A549 (cell line): Measurements from ENCODE around the gene UBE3C. TPM values are rescaled to one million over a fixed set of nuclear protein-coding genes. Genes with fewer than 3 reads are reported as not detected.

ENCODE experiments used
- ATAC-seq, 2 experiments: fragments of 200-7000 bp in 1 of 2; fragments of >200 bp in 1 of 2; cut with Nextera tagmentation in 1 of 2; cut with Tn5 transposase in 1 of 2; 3 replicates each; pipeline versions ENCODE4 v1.8.0 to v1.9.1; 2018 to 2020; ENCODE audit warnings: mild to moderate bottlenecking in 1 of 2, moderate library complexity in 1 of 2
- CTCF ChIA-PET: fragments of 300-600 bp; sonication (Branson Sonifier 250); formaldehyde crosslinking; extraction: SDS; loops from one replicate; lab custom pipeline; 2021; ENCODE audit warnings: antibody characterized with exemption, inconsistent platforms; lab: Yijun Ruan, JAX
- POLR2A ChIA-PET: fragments of 350-600 bp; formaldehyde crosslinking; extraction: SDS; loops from one replicate; lab custom pipeline; 2021; ENCODE audit warnings: antibody characterized with exemption, inconsistent platforms; lab: Yijun Ruan, JAX
- DNase-seq, 2 experiments: peaks; one replicate each; pipeline versions ENCODE4 v3.0.0 to v3.0.0-alpha.2; 2011 to 2016; ENCODE audit warnings: low read depth in 1 of 2, low spot score in 1 of 2
- FAIRE-seq: peaks from 2 replicates; lab custom pipeline; 2011; peaks lifted over from hg19 to GRCh38; lab: Jason Lieb, UNC
- H3K27ac ChIP-seq, 2 experiments: fragments of >200 bp; sonication (Bioruptor Twin); formaldehyde crosslinking; 3 replicates each; pipeline ENCODE4 v1.5.1; 2016 to 2017
- H3K4me1 ChIP-seq: fragments of >200 bp; sonication (Bioruptor Twin); formaldehyde crosslinking; 3 replicates; pipeline ENCODE4 v1.6.1; 2016
- H3K4me2 ChIP-seq: fragments of >200 bp; sonication (Bioruptor Twin); formaldehyde crosslinking; 3 replicates; pipeline ENCODE4 v1.6.1; 2016
- H3K4me3 ChIP-seq: fragments of >200 bp; sonication (Bioruptor Twin); formaldehyde crosslinking; 3 replicates; pipeline ENCODE4 v1.5.1; 2016
- H3K9me3 ChIP-seq: fragments of >200 bp; sonication (Bioruptor Twin); formaldehyde crosslinking; 3 replicates; pipeline ENCODE4 v1.6.1; 2016
- CEBPB ChIP-seq, 2 experiments: fragments of >200 bp in 1 of 2; sonication (Bioruptor Twin) in 1 of 2; formaldehyde crosslinking in 1 of 2; IDR thresholded peaks; 2 replicates each; pipeline ENCODE4 v1.6.1; 2012 to 2016
- CTCF ChIP-seq: fragments of >200 bp; sonication (Bioruptor Twin); formaldehyde crosslinking; IDR thresholded peaks from 3 replicates; pipeline ENCODE4 v1.5.1; 2016
- EP300 ChIP-seq, 2 experiments: fragments of >200 bp; sonication (Bioruptor Twin); formaldehyde crosslinking; IDR thresholded peaks; 2 replicates in 1 of 2; 3 replicates in 1 of 2; pipeline ENCODE4 v1.6.1; 2016 to 2017
- FOSB ChIP-seq: fragments of 250-450 bp; sonication (Bioruptor Pico); IDR thresholded peaks from 2 replicates; pipeline ENCODE4 v1.5.0; 2020; ENCODE audit warnings: mild to moderate bottlenecking, moderate library complexity
- FOSL2 ChIP-seq, 2 experiments: fragments of 450-650 bp in 1 of 2; fragments of >200 bp in 1 of 2; sonication (Bioruptor Twin) in 1 of 2; formaldehyde crosslinking; IDR thresholded peaks; 2 replicates each; pipeline versions ENCODE4 v1.5.0 to v1.6.1; 2016 to 2020; ENCODE audit warnings: mild to moderate bottlenecking in 1 of 2, moderate library complexity in 1 of 2
- GATA3 ChIP-seq: IDR thresholded peaks from 2 replicates; pipeline ENCODE4 v1.6.1; 2012; ENCODE audit warnings: borderline replicate concordance
- HDAC2 ChIP-seq: fragments of 200-600 bp; sonication (generic); IDR thresholded peaks from 2 replicates; pipeline ENCODE4 v1.6.1; 2016
- HEYL ChIP-seq: fragments of 250-450 bp; sonication (Bioruptor Pico); IDR thresholded peaks from 2 replicates; pipeline ENCODE4 v1.8.0; 2021; ENCODE audit warnings: mild to moderate bottlenecking, moderate library complexity
- JUNB ChIP-seq: fragments of >200 bp; sonication (Bioruptor Twin); formaldehyde crosslinking; IDR thresholded peaks from 2 replicates; pipeline ENCODE4 v1.6.1; 2016
- MAFK ChIP-seq: fragments of 450-650 bp; IDR thresholded peaks from 2 replicates; pipeline ENCODE4 v1.6.1; 2014; ENCODE audit not compliant: partially characterized antibody
- MAZ ChIP-seq: fragments of 150-350 bp; IDR thresholded peaks from 2 replicates; pipeline ENCODE4 v1.6.1; 2014; ENCODE audit warnings: antibody characterized with exemption, low read depth, low read length, borderline replicate concordance
- NFE2L2 ChIP-seq: fragments of 150-350 bp; conservative IDR thresholded peaks from 2 replicates; pipeline ENCODE4 v1.6.1; 2014; ENCODE audit warnings: low read length
- PBX3 ChIP-seq: IDR thresholded peaks from 2 replicates; pipeline ENCODE4 v1.6.1; 2012
- RAD21 ChIP-seq, 2 experiments: fragments of >200 bp in 1 of 2; sonication (Bioruptor Twin) in 1 of 2; formaldehyde crosslinking in 1 of 2; IDR thresholded peaks in 1 of 2; conservative IDR thresholded peaks in 1 of 2; 2 replicates in 1 of 2; 3 replicates in 1 of 2; pipeline ENCODE4 v1.6.1; 2012 to 2018; ENCODE audit warnings: inconsistent platforms in 1 of 2
- RCOR1 ChIP-seq: fragments of 150-350 bp; IDR thresholded peaks from 2 replicates; pipeline ENCODE4 v1.6.1; 2014; ENCODE audit warnings: antibody characterized with exemption, low read length, low read depth
- REST ChIP-seq: fragments of 200-600 bp; sonication (generic); IDR thresholded peaks from 2 replicates; pipeline ENCODE4 v1.6.1; 2016; ENCODE audit warnings: antibody characterized with exemption, mild to moderate bottlenecking, moderate library complexity
- RFX5 ChIP-seq: fragments of 450-650 bp; IDR thresholded peaks from 2 replicates; pipeline ENCODE4 v1.7.1; 2014; ENCODE audit warnings: antibody characterized with exemption, mild to moderate bottlenecking, moderate library complexity
- SMC3 ChIP-seq: fragments of >200 bp; sonication (Bioruptor Twin); formaldehyde crosslinking; IDR thresholded peaks from 3 replicates; pipeline ENCODE4 v1.6.1; 2018; ENCODE audit warnings: inconsistent platforms
- TP53 ChIP-seq: fragments of 250-450 bp; sonication (Bioruptor Pico); IDR thresholded peaks from 2 replicates; pipeline ENCODE4 v1.5.0; 2021; ENCODE audit warnings: mild to moderate bottlenecking, moderate library complexity
- WGBS: methylation state at CpG from one replicate; pipeline ENCODE4 v1.1.6; 2017; ENCODE audit errors: missing lambda C conversion rate; 5-methylcytosine and 5-hydroxymethylcytosine counted together
- polyA plus RNA-seq, 4 experiments: library from polyadenylated mRNA; depleted of rRNA in 3 of 4; stranded (reverse); fragments of >200 nt; fragmentation: RNase III in 1 of 4; extraction: RNeasy Plus Mini Kit Qiagen cat#74134 plus additional on column Dnase treatment in 1 of 4; gene quantifications; 2 replicates in 3 of 4; 3 replicates in 1 of 4; pipeline ENCODE4 v1.2.3, GENCODE V29; 2011 to 2017
- TF ChIP-seq, protein P1 (sequence below): fragments of 250-450 bp; sonication (Bioruptor Pico); IDR thresholded peaks from 2 replicates; pipeline ENCODE4 v1.5.0; 2020; ENCODE audit warnings: low read depth, mild to moderate bottlenecking, moderate library complexity
- TF ChIP-seq, protein P2 (sequence below): IDR thresholded peaks from 2 replicates; pipeline ENCODE4 v1.6.1; 2012; ENCODE audit warnings: low read depth, borderline replicate concordance

Gene UBE3C
- polyA plus RNA-seq, 2 of the 4 experiments (the other 2 are of a cell fraction) = 52.1 to 73.2 TPM

DNA sequence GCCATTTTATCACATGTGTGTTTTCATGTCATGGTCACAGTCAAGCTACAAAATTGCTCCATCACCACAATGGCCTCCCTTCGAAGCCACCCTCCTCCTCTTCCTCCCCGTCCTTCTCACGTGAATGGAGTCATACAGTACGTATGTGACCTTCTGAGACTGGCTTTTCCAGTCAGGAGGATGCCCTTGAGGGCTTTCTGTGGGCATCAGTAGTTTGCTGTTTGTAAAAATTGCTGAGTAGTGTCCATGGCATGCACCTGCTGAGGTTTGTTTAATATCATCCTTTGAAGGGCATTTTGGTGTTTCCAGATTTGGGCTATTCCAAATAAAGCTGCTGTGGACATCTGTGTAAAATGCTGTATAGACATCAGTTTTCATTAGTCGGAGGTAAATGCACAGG is 5.9 kb upstream of the UBE3C start:
- Histone ChIP-seq H3K4me3 (no peak overlapping the region), H3K4me1 (peaks cover 10% of the 10 kb centered on the region), H3K27ac (no peak overlapping the region)
- POLR2A ChIA-PET = no interaction called here
- no peak for ATAC-seq
- 56% methylated on average over 5 of the region's 5 CpGs for WGBS
- FAIRE-seq = no peak
- no peak for TF ChIP-seq REST
- TF ChIP-seq, all 56 proteins: peak for 0
- CTCF ChIA-PET = interaction anchor here (0.5 to 1.8 kb wide), 3 partner anchors 89 to 161 kb away, joined by 3 read pairs; no protein-coding TSS in a partner anchor
- no peak for DNase-seq
- Histone ChIP-seq H3K9me3 (no peaks in the 10 kb centered on the region), H3K4me2 (no peak overlapping the region)

GRCh38 chr7:157133304-157133703 is 5.4 kb upstream of the UBE3C start:
- no peak for DNase-seq
- FAIRE-seq = no peak
- Histone ChIP-seq H3K4me2 (no peak overlapping the region), H3K4me3 (no peak overlapping the region), H3K27ac (no peak overlapping the region), H3K9me3 (no peaks in the 10 kb centered on the region), H3K4me1 (peaks cover 14% of the 10 kb centered on the region)
- POLR2A ChIA-PET = no interaction called here
- ATAC-seq = no peak
- TF ChIP-seq SMC3 (no peak), FOSB (CRISPR knock-in tag) (no peak), HEYL (no peak), EP300 (IDR thresholded peaks at IDR 0.05) (no peak), TP53 (CRISPR knock-in tag) (no peak), RFX5 (no peak), FOSL2 (IDR thresholded peaks at IDR 0.05) (no peak), FOSL2 (CRISPR knock-in tag; IDR thresholded peaks at IDR 0.05) (no peak), PBX3 (no peak), MAZ (no peak), GATA3 (no peak), JUNB (no peak), HDAC2 (no peak)
- TF ChIP-seq, protein P1, sequence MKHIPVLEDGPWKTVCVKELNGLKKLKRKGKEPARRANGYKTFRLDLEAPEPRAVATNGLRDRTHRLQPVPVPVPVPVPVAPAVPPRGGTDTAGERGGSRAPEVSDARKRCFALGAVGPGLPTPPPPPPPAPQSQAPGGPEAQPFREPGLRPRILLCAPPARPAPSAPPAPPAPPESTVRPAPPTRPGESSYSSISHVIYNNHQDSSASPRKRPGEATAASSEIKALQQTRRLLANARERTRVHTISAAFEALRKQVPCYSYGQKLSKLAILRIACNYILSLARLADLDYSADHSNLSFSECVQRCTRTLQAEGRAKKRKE (CRISPR knock-in tag) = no peak
- TF ChIP-seq, protein P2, sequence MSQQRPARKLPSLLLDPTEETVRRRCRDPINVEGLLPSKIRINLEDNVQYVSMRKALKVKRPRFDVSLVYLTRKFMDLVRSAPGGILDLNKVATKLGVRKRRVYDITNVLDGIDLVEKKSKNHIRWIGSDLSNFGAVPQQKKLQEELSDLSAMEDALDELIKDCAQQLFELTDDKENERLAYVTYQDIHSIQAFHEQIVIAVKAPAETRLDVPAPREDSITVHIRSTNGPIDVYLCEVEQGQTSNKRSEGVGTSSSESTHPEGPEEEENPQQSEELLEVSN = no peak
- 79% methylated on average over 2 of the region's 2 CpGs for WGBS
- CTCF ChIA-PET = interaction anchor here (0.5 to 1.1 kb wide), 3 partner anchors 15 to 140 kb away, joined by 3 read pairs; no protein-coding TSS in a partner anchor

DNA sequence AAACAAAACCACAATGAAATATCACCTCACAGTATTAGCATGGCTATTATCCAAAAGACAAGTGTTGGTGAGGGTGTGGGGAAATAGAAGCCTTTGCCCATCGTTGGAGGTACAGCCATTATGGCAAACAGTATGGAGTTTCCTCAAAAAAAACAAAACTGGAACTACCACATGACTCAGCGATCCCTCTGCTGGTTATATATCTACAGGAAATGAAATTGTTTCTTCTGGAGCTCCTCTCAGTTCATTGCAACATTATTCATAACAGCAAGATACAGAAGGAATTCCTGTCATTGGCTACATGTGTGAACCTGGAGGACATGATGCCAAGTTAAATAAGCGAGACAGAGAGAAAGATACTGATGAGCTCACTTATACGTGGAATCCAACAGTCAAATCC is 2.4 kb upstream of the UBE3C start:
- Histone ChIP-seq H3K27ac (peak overlapping the region; percentile 51 to 74; a peak in 5 of 6 replicates), H3K4me3 (no peak overlapping the region), H3K4me1 (peaks cover 24% of the 10 kb centered on the region), H3K9me3 (no peaks in the 10 kb centered on the region), H3K4me2 (peak overlapping the region; percentile 35)
- DNase-seq = peak; percentile 49 to 76
- ATAC-seq = peak; percentile 8 to 14; a peak in 3 of 6 replicates
- CTCF ChIA-PET = interaction anchor here (0.6 to 2.4 kb wide), 3 partner anchors 167 to 231 kb away, joined by 3 to 10 read pairs (median 4); no protein-coding TSS in a partner anchor
- POLR2A ChIA-PET = interaction anchor here (1.0 kb wide), 2 partner anchors 126 to 187 kb away, joined by 3 to 5 read pairs; partner anchors contain the start of genes MNX1 and NOM1
- no peak for FAIRE-seq
- WGBS = 25% methylated on average over 4 of the region's 4 CpGs
- TF ChIP-seq MAFK = peak; percentile 80
- TF ChIP-seq RCOR1 = no peak
- 0 out of 2 replicates have a peak, but pooled peaks have one; percentile 8 for TF ChIP-seq NFE2L2
- peak; percentile 17; the same call in 1 of the 3 replicates for TF ChIP-seq CTCF
- peak in 1 of 2 experiments; percentile 37; a peak in 1 of 4 replicates for TF ChIP-seq CEBPB (IDR thresholded peaks at IDR 0.05)
- TF ChIP-seq RAD21 (conservative IDR thresholded peaks at IDR 0.05 in 1 of 2, IDR thresholded peaks at IDR 0.05 in 1 of 2) = peak; percentile 24 to 26; a peak in 2 of 5 replicates
